Astrocyte of the hippocampus (primary cell): ENCODE results near the gene TMCO6.
"Not testable (repeated sequence)": the region's sequence is repeated elsewhere in the genome, so short reads cannot be mapped to it uniquely, and the experiment has no call there.

Source experiments
- DNase-seq: peaks from one replicate; pipeline ENCODE4 v3.0.0; 2011; ENCODE audit warnings: low read depth, low spot score

Gene TMCO6

GRCh38 chr5:140630292-140631035 is 8.8 kb upstream of the TMCO6 start:
- DNase-seq = no peak

DNA sequence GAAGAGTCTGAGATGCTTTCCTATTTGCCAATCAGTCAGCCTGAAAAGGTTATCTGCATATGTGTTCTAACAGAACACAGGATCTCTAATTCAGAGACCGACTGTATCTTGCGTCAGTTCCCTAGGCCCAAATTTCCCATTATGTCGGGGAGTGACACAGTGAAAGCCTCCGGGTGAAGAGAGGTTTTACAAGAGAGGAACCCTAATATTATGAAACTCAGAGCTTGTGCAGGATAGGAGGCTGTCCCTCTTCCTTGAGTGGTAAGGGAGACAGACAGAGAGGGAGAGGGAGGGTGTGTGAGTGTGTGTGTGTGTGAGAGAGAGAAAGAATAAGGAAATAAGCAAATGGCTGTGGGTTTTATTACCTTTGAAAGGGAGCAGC is 8.2 kb upstream of the TMCO6 start:
- no peak for DNase-seq

- DNase-seq = no peak
Measured at GRCh38 chr5:140631831-140632365, 7.4 kb upstream of the TMCO6 start.

- peak; percentile 61 for DNase-seq
Measured at GRCh38 chr5:140632366-140633020, 6.8 kb upstream of the TMCO6 start.

DNA sequence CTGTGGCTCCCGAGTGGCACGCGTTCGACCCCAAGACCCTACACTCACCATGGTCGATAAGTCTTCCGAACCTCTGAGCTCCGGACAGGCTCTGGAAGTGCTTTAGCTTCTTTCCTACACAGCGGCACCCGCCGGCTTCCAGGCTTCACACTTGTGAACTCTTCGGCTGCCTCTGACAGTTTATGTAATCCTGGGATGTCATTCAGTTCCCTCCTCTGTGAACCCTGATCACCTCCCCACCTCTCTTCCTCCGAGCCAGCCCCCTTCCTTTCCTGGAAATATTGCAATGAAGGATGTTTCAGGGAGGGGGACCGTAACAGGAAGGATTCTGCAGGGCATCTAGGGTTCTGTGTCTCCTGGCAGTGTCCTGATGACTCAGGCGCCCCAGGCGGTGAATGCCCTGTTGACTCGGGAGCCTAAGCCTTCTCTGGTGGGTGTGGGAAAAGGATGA is 6.2 kb upstream of the TMCO6 start, which contains the start of gene CD14:
TSS of gene CD14 (minus strand) at position 155 of the 451 bp plus-strand sequence. CDS start at position 51, 104 bp downstream.
- no peak for DNase-seq

DNA sequence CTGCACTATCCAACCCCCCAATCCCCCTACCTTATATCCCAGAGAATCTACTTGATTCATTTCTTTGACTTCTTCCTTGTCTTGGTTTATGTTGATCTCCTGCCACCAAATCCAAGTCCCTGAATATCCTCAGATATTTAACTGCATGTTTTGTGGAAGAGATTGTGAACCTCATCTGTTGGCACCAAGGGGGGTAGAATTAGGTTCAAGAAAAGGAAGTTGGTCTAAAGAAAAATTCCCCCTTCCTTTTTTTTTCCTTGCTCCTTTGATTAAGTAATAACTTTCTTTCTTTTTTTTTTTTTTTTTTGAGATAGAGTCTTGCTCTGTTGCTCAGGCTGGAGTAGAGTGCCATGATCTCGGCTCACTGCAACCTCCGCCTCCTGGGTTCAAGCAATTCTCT is 5.8 kb upstream of the TMCO6 start:
- DNase-seq = no peak

- DNase-seq = no peak
Measured at GRCh38 chr5:140634103-140634502, 5.1 kb upstream of the TMCO6 start.

DNA sequence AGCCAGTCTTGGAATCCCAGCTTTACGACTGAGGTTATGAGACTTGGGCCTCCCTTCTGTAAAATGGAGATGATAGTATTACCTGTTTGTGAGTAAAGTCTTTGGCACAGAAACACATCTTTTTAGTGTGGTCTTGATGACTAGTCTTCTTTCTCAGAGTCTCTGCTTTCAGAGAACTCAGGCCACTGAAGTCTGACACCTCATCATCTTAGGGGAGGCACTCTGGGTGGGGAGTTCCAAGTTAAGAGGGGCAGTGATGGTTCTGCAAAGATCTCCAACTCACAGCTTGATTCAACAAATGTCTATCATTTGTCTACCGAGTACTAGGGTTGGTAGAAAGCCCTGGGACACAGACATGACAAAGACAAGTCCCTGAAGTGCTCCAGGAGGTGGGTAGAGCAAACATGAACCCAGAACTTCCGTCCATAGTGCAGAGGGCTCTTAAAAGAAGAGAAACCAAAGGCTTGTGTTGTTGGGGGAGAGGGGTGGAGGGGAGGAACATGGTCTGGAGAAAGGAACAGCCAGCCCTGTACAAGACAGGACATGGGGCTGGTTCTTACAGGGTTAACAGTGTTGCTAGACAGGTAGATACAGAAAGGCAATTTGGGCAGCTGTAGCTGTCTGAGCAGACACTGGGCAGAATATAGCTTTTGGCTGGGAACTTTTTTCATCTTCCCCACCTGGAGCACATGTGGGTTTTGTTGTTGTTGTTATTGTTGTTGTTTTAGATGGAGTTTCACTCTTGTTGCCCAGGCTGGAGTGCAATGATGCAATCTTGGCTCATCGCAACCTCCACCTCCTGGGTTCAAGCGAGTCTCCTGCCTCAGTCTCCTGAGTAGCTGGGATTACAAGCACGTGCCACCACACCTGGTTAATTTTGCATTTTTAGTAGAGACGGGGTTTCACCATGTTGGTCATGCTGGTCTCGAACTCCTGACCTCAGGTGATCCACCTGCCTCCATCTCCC is 3.7 kb upstream of the TMCO6 start:
- no peak for DNase-seq

DNA sequence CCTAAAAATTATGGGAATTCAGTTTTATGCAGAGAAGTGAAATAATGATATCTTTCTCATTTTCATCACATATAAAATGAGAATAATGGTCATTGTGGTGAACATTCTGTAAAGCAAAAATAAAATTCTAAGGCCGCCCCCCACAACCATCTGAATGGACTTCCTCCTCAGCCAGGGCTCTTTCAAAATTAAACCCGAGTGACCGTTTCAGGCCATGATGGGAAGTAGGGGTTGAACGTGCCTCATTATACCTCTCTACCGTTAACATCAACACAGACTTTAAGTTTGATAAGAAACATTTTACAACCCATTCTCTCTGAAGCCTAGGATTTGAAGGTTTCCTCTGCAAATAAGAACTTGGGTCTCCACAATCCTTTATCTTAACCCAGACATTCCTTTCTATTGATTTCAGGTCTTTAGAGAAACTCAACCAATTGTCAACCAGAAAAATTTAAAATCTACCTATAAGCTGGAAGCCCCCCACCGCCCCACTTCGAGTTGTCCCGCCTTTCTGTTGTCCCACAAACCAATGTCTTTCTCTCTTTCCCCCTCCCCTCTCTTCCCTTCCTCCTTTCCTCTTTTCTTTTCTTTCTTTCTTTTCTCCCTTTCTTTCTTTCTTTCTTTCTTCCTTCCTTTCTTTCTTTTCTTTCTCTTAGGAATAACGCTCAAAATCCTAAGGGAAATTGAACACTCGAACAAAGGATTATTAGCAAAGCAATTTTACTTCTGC is 1.7 kb upstream of the TMCO6 start:
- DNase-seq = no peak

DNA sequence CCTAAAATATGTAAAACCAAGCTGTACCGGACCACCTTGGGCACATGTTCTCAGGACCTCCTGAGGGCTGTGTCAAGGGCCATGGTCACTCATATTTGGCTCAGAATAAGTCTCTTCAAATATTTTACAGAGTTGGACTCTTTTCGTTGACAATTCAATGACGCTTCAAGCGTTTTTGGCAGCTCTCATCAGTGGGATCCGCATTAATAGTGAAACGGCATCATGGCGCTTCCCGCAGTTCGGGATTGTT is 428 bp upstream of the TMCO6 start:
- DNase-seq = not testable (repeated sequence)

- DNase-seq = no peak
Measured at GRCh38 chr5:140641716-140642115, 2.5 kb downstream of the TMCO6 start.

GRCh38 chr5:140642718-140643117 is 3.5 kb downstream of the TMCO6 start:
- peak; percentile 93 for DNase-seq

DNA sequence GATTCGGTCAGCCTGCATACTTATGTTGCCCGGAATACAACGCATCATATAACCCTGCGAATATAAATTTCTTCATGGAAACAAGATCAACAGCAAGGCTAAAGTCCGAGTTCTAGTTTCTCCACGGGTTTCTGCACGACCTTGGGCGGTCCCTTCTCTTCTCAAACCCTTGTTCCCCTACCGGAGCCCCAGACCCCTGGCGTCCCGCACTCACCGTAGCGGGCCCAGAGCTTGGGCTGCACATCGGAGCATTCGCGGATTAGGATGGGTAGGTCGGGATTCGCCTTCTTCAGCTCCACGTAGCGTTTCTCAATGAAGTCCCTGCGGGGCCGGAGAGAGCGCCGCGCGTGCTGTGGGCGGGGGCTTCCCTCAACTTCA is 7.8 kb downstream of the TMCO6 start:
- peak; percentile 39 for DNase-seq

GRCh38 chr5:140658870-140659269 is 19.6 kb downstream of the TMCO6 start:
- no peak for DNase-seq

DNA sequence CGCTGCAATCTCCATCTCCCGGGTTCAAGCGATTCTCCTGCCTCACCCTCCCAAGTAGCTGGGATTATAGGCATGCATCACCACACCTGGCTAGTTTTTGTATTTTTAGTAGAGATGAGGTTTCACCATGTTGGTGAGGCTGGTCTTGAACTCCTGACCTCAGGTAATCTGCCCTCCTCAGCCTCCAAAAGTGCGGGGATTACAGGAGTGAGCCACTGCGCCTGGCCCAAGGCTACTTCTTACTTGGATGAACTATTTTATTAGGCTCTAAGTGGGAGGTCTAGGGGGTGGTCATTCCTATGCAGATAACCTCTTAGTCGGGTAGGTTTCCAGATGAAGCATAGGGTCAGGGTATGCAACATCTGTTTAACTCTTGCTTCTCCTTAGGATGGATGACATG is 21.1 kb downstream of the TMCO6 start:
- DNase-seq = not testable (repeated sequence)

GRCh38 chr5:140664030-140664358 is 24.7 kb downstream of the TMCO6 start:
- DNase-seq = no peak

- DNase-seq = peak; percentile 95
Measured at GRCh38 chr5:140664359-140665119, 25.3 kb downstream of the TMCO6 start, which contains the start of gene WDR55. Gene WDR55, plus strand, starts transcription at chr5:140664904. Its CDS starts 9 bp downstream, at chr5:140664913.

GRCh38 chr5:140671035-140671434 is 31.8 kb downstream of the TMCO6 start:
- not testable (repeated sequence) for DNase-seq

DNA sequence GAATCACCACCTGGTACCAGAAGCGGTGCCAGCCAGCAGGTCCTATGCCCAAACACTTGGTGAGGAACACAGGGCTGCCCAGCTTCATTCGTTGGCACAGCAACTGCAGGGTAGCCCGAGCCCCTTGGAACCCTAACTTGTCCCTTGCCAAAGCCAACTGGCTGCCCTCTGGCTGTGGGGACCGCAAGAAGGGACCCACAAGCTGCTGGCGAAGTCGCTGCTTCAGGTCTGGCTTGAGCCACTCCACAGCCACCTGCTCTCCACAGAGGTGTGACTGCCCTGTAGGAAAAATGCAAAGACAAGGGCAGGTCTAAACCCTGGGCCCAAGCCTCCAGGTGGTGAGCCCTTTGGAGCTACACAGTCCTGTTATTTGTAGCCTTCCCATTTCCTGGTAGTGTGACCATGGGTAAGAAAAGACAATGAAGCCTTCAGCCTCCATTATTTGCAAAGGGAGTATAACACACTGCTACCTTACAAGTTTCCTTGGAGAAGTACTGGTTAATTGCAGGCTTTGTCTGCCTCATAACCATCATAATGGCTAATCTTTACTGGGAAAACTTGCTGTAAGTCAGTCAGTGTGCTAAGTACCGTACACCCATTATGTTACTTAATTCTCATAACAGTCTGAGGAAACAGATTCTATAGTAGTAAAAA is 32.3 kb downstream of the TMCO6 start:
- no peak for DNase-seq
